ENCODE data around the gene CCT2.
"Not testable (repeated sequence)": the region's sequence is repeated elsewhere in the genome, so short reads cannot be mapped to it uniquely, and the experiment has no call there.

Gene CCT2

DNA sequence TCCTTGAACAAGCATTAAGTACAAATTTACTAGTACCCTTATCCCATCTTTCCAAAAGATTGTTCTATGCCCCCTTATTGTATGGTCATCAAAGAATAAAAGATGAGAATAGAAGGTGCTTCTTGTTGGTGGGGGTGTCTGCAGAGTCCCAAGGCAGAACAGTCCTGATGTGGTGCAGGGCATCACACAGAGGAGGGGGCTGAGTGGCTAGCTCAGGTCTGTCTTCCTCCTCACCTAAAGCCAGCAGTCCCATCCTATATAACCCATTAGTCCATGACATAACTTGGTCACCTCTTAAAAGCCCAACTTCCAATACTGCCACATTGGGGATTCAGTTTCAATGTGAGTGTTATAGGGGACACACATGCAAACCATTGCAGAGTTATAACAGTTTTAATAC is 15.5 kb downstream of the CCT2 start:
- TF ChIP-seq, protein P1, sequence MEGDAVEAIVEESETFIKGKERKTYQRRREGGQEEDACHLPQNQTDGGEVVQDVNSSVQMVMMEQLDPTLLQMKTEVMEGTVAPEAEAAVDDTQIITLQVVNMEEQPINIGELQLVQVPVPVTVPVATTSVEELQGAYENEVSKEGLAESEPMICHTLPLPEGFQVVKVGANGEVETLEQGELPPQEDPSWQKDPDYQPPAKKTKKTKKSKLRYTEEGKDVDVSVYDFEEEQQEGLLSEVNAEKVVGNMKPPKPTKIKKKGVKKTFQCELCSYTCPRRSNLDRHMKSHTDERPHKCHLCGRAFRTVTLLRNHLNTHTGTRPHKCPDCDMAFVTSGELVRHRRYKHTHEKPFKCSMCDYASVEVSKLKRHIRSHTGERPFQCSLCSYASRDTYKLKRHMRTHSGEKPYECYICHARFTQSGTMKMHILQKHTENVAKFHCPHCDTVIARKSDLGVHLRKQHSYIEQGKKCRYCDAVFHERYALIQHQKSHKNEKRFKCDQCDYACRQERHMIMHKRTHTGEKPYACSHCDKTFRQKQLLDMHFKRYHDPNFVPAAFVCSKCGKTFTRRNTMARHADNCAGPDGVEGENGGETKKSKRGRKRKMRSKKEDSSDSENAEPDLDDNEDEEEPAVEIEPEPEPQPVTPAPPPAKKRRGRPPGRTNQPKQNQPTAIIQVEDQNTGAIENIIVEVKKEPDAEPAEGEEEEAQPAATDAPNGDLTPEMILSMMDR (conservative IDR thresholded peaks at IDR 0.05; ENCODE audit: low read depth): no peak
- no peak overlapping the region for H3K27ac ChIP-seq
- POLR2A ChIA-PET (ENCODE audit: low non-redundant PET): no interaction called here
- DNase-seq (ENCODE audit: low spot score): no peak
- CTCF ChIA-PET: interaction anchor here (0.6 to 1.2 kb wide), 4 partner anchors 9 to 1127 kb away, joined by 3 to 5 read pairs (median 4); no protein-coding TSS in a partner anchor

DNA sequence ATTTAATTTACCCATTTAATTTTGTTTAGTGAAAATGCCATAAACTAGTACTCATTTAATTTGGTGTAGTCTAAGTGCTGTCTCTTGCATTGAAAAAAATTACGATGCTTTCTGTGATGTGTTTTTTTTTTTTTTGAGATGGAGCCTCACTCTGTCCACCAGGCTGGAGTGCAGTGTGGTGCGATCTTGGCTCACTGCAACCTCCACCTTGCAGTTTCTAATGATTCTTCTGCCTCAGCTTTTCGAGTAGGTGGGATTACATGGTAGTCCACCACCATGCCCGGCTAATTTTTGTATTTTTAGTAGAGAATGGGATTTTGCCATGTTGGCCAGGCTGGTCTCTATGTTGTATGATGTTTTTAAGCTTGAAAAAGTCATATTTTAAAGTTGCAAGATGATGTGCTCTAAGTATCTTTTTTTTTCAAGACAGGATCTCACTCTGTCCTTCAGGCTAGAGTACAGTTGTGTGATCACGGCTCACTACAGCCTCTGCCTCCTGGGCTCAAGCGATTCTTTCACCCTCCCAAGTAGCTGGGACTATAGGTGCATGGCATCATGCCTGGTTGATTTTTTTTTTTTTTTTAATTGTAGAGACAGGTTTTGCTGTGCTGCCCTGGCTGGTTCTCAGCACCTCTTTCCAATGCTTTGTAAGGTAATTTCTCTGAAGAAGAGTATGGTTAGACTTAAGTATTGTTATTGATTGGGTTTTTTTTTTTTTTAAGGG is 16.9 kb downstream of the CCT2 start:
- no peak for DNase-seq (ENCODE audit: low spot score)
- POLR2A ChIA-PET (ENCODE audit: low non-redundant PET): no interaction called here
- CTCF ChIA-PET: no interaction called here

GRCh38 chr12:69602954-69603353 is 17.7 kb downstream of the CCT2 start:
- no peak for DNase-seq (ENCODE audit: low spot score)
- ChIA-PET POLR2A (ENCODE audit: low non-redundant PET) (no interaction called here), CTCF (no interaction called here)
- TF ChIP-seq, protein P1 (conservative IDR thresholded peaks at IDR 0.05; ENCODE audit: low read depth): no peak
- no peak overlapping the region for H3K27ac ChIP-seq

More for the DNA sequence above, 16.9 kb downstream of the CCT2 start:
- TF ChIP-seq, protein P1 (conservative IDR thresholded peaks at IDR 0.05; ENCODE audit: low read depth): no peak
- H3K27ac ChIP-seq: no peak overlapping the region

GRCh38 chr12:69603556-69603955 is 18.3 kb downstream of the CCT2 start:
- H3K27ac ChIP-seq; POLR2A ChIA-PET (ENCODE audit: low non-redundant PET); CTCF ChIA-PET; DNase-seq (ENCODE audit: low spot score): not testable (repeated sequence)

GRCh38 chr12:69604275-69604674 is 19.0 kb downstream of the CCT2 start:
- CTCF ChIA-PET; POLR2A ChIA-PET (ENCODE audit: low non-redundant PET); H3K27ac ChIP-seq; DNase-seq (ENCODE audit: low spot score): not testable (repeated sequence)

- ChIA-PET CTCF (interaction anchor here (0.7 to 0.8 kb wide), 2 partner anchors 15 to 694 kb away, joined by 4 read pairs; no protein-coding TSS in a partner anchor), POLR2A (ENCODE audit: low non-redundant PET) (no interaction called here)
- TF ChIP-seq, protein P1 (conservative IDR thresholded peaks at IDR 0.05; ENCODE audit: low read depth): no peak
- no peak for DNase-seq (ENCODE audit: low spot score)
- no peak overlapping the region for H3K27ac ChIP-seq
These were observed 22.9 kb downstream of the CCT2 start for GRCh38 chr12:69608114-69608513.

DNA sequence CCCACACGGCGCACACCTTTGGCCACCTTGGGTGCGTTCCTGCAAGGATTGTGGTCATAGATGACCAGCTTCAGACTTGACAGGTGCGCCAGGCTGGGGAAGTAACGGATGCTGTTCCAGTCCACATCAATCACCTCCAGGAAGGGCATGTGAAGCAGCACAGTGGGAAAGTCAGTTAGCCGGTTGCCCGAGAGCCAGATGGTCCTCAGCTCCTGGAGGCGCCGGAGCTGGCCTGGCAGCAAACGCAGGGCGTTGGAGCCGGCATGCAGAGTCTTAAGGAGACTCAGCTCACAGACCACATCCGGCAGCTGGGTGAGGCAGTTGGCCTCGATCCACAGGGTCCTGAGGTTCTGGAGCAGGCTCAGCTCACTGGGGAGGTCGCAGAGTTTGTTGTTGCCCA is 24.9 kb downstream of the CCT2 start:
- POLR2A ChIA-PET (ENCODE audit: low non-redundant PET): no interaction called here
- TF ChIP-seq, protein P1 (conservative IDR thresholded peaks at IDR 0.05; ENCODE audit: low read depth): no peak
- CTCF ChIA-PET: interaction anchor here (0.5 to 1.0 kb wide), 3 partner anchors 10 to 39 kb away, joined by 3 to 5 read pairs (median 3); no protein-coding TSS in a partner anchor
- DNase-seq (ENCODE audit: low spot score): no peak
- no peak overlapping the region for H3K27ac ChIP-seq
